ENCODE measurements around the gene NFATC2. TPM values are rescaled to one million over a fixed set of nuclear protein-coding genes. Genes with fewer than 3 reads are reported as not detected.

The NFATC2 gene
- total RNA-seq, 1 donor from 2014 or later: 4.2 TPM

DNA sequence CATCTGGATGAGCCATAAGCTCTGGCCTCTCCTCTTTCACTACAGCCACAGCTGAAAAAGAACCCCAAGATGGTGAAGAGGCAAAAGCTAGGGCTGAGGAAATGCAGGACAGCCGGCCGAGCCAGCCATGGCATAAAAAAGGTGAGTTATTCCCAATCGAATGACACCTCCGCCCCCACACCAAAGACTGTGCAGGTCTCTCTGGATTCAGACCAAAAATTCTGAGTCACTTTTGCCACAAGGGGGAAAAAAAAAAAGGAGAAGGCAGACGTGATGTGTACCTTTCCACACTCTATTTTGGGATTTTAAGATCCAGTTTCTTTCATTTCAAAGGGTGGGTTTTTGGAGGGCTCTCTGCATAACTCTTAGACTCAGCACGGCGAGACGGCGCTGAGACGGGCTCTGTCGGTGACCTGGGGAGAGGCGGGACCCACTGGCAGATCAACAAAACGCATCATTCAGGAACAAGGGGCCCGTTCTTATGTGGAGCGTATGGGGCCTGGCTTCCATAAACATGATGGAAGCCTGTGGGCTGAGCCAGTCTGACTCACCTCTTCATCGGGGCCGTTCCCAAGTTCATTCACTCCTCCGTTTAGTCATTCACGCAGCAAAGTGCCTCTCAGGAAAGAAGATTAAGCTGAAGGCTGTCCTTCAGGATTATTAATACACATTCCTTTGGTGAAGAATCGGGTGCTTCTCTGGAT, 54.8 kb downstream of the NFATC2 start:
- H3K4me1 ChIP-seq: peaks cover 9% of the 10 kb centered on the region
- no peak overlapping the region for H3K4me3 ChIP-seq
- H3K27me3 ChIP-seq (ENCODE audit: low read depth): no peaks in the 10 kb centered on the region
- intact Hi-C loops (cut with micrococcal nuclease): no loop called here
- TF ChIP-seq, protein P1, sequence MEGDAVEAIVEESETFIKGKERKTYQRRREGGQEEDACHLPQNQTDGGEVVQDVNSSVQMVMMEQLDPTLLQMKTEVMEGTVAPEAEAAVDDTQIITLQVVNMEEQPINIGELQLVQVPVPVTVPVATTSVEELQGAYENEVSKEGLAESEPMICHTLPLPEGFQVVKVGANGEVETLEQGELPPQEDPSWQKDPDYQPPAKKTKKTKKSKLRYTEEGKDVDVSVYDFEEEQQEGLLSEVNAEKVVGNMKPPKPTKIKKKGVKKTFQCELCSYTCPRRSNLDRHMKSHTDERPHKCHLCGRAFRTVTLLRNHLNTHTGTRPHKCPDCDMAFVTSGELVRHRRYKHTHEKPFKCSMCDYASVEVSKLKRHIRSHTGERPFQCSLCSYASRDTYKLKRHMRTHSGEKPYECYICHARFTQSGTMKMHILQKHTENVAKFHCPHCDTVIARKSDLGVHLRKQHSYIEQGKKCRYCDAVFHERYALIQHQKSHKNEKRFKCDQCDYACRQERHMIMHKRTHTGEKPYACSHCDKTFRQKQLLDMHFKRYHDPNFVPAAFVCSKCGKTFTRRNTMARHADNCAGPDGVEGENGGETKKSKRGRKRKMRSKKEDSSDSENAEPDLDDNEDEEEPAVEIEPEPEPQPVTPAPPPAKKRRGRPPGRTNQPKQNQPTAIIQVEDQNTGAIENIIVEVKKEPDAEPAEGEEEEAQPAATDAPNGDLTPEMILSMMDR (IDR thresholded peaks at IDR 0.05; ENCODE audit: borderline replicate concordance): no peak
- no peaks in the 10 kb centered on the region for H3K9me3 ChIP-seq (replicated peaks)
- DNase-seq: no peak
- H3K27ac ChIP-seq (replicated peaks): no peak overlapping the region
- no peaks in the 10 kb centered on the region for H3K36me3 ChIP-seq

DNA sequence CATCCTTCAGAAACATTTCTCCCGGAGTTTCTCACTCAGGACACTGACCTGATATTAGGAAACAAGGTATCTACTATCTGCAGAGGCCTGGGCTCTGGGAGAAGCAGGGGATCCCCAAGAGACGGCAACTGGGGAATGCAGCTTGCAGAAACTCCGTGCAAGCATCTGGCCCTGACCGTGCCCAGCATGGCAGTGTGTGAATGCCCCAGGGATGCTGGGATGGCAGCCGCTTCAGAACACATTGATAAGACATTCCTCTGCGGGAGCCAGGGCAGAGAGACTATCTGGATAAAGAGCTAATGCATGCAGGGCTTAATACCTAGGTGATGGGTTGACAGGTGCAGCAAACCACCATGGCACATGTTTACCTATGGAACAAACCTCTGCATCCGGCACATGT, 55.4 kb downstream of the NFATC2 start:
- H3K27ac ChIP-seq (replicated peaks): no peak overlapping the region

DNA sequence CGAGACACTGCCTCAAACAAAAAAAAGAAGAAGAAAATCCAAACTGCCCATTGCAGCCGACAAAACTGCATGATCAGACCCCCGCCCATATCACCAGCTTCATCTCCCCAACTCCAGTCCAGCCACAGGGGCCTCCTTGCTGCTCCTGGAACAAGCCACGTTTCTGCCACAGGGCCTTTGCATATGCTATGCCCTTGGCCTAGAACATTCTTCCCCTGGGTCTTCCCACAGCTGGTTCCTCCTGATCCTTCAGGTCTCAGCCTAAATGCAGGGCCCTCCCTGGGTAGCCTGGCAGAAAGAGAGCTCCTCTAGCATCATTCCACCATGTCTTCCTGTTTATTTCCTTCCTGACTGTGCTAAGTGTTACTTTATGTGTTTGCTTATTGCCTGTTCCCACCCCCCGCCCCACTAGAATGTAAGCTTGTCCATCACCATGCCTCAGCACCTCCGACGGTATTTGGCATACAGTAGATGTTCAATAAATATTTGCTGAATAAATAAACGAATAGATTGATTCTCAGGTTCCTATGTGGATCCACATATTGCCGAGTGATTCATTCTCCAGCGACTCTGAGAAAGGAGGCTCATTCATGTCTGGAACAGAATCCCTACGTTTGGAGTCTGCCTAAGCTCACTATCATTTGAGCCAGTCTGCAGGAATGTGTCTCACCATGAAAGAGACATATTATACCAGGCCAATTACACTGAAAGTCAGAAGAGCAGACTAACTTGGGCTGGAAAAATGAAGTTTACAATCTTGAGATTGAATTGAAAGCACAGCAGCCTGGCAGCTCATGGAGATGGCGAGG, 56.1 kb downstream of the NFATC2 start:
- TF ChIP-seq, protein P1 (IDR thresholded peaks at IDR 0.05; ENCODE audit: borderline replicate concordance): no peak
- intact Hi-C loops (cut with micrococcal nuclease): no loop called here

More for the DNA sequence above, 55.4 kb downstream of the NFATC2 start:
- Histone ChIP-seq H3K9me3 (replicated peaks) (no peaks in the 10 kb centered on the region), H3K4me1 (peaks cover 3% of the 10 kb centered on the region), H3K36me3 (no peaks in the 10 kb centered on the region), H3K4me3 (no peak overlapping the region), H3K27me3 (ENCODE audit: low read depth) (no peaks in the 10 kb centered on the region)
- TF ChIP-seq, protein P1 (IDR thresholded peaks at IDR 0.05; ENCODE audit: borderline replicate concordance): no peak
- intact Hi-C loops (cut with micrococcal nuclease): no loop called here
- no peak for DNase-seq

DNA sequence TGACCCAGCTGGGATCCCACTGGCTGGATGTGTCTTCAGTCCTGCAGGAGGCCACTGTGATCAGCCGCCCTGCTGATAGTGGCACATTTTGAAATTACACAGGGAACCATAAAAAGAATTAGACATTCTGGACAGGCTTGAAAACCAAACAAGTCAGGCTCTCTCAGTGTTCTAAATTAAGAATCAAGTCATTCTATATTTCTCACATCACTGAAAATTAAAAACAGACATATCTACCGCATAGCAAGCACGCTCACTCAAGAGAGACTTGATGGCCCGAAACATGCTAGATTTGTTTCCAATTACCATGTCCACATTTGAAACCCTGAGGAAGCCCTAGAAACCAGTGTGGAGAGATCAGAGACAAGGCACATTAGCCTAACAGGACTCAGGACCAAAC, 57.7 kb downstream of the NFATC2 start:
- no peaks in the 10 kb centered on the region for H3K36me3 ChIP-seq
- TF ChIP-seq, protein P1 (IDR thresholded peaks at IDR 0.05; ENCODE audit: borderline replicate concordance): no peak
- no peaks in the 10 kb centered on the region for H3K4me1 ChIP-seq
- H3K4me3 ChIP-seq: no peak overlapping the region
- H3K27ac ChIP-seq (replicated peaks): no peak overlapping the region
- no peaks in the 10 kb centered on the region for H3K9me3 ChIP-seq (replicated peaks)
- intact Hi-C loops (cut with micrococcal nuclease): no loop called here
- DNase-seq: no peak
- H3K27me3 ChIP-seq (ENCODE audit: low read depth): no peaks in the 10 kb centered on the region

More for the DNA sequence above, 56.1 kb downstream of the NFATC2 start:
- Histone ChIP-seq H3K4me3 (no peak overlapping the region), H3K36me3 (no peaks in the 10 kb centered on the region), H3K27me3 (ENCODE audit: low read depth) (no peaks in the 10 kb centered on the region), H3K27ac (replicated peaks) (no peak overlapping the region), H3K4me1 (no peaks in the 10 kb centered on the region), H3K9me3 (replicated peaks) (no peaks in the 10 kb centered on the region)
- no peak for DNase-seq

DNA sequence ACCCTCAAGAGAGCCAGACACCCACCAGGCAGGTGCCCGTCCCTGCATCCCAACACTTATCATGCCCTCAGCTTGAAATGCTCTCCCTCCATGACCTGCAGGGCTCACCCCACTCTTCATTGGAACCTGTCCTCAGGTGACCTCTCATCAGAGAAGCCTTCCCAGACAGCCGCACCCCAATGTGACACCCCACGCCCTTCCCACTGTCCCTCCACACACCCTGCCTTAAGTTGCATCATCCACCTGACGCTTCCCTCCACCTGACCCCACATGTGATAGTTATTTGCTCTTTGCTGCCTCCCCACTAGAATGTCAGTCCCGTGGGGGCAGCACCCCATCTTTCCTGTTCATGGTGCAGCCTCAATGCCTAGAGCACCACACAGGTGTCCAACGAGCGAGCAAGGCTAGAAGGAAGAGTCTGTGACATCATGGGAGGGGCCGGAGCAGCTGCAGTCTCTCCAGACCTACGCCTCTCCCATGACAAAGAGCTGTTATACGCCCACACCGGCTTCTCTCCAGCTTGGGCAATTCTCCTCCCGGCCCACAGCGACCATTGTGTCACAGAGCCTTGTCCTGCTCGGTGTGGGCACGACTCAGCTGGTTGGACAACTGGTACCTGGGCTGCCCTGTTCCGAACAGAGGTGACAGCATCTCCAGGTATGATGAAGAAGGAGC, 58.2 kb downstream of the NFATC2 start:
- no peak for DNase-seq
- Histone ChIP-seq H3K27me3 (ENCODE audit: low read depth) (no peaks in the 10 kb centered on the region), H3K4me1 (no peaks in the 10 kb centered on the region), H3K9me3 (replicated peaks) (no peaks in the 10 kb centered on the region), H3K4me3 (no peak overlapping the region), H3K27ac (replicated peaks) (no peak overlapping the region), H3K36me3 (no peaks in the 10 kb centered on the region)
- intact Hi-C loops (cut with micrococcal nuclease): no loop called here
- TF ChIP-seq, protein P1 (IDR thresholded peaks at IDR 0.05; ENCODE audit: borderline replicate concordance): no peak
